Measurements from ENCODE around the gene RAPGEF1.
"Not testable (repeated sequence)": the region's sequence is repeated elsewhere in the genome, so short reads cannot be mapped to it uniquely, and the experiment has no call there.

RAPGEF1 gene

GRCh38 chr9:131683094-131683493 is 56.8 kb downstream of the RAPGEF1 start:
- DNase-seq = not testable (repeated sequence)

- DNase-seq = no peak
Measured at GRCh38 chr9:131682261-131682660, 57.6 kb downstream of the RAPGEF1 start.

- not testable (repeated sequence) for DNase-seq
Measured at GRCh38 chr9:131681826-131682225, 58.0 kb downstream of the RAPGEF1 start.

DNA sequence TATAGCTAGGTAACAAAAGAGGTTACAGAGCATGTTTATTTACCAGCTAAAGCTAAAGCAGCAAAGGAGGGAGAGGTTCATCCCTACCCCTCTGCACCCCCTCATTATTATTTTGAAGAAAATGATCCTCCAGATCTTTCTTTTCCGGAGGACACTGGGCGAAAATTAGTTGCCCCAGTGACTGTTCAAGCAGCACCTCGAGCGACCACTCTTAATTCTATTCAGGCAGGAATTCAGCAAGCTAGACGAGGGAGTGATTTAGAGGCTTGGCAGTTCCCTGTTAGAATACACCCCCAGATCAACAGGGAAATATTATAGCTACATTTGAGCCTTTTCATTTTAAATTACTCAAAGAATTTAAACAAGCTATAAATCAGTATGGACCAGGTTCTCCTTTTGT is 58.8 kb downstream of the RAPGEF1 start:
- not testable (repeated sequence) for DNase-seq

GRCh38 chr9:131679261-131680020 is 60.4 kb downstream of the RAPGEF1 start:
- no peak for DNase-seq

DNA sequence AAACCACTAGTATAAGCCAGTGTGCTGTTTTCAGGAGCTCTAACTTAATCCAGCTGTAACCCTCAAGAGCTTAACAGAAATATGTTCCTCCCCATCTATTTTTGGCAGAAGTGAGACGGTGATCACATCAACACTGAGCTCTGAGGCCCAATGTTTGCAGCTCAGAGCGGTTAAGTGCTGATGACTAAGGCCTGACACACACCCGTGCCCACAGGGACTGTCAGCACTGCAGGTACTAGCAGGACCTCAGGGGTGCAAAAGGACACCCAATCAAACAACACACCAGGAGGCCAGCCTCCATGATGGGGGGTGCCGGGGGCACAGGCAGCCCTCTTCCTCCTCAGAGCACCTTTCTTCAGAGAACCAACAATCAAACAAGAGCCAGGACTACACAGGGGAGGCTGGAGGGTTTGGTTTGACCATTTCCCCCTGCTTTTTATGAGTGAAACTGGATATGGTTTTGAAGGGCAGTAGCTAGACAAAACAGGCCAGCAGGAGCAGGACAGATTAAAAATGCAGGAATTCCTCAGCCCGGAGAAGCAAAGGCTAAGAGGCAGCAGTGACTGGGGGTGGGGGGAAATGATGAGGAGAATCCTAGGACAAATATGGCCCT is 61.3 kb downstream of the RAPGEF1 start:
- no peak for DNase-seq

- peak; percentile 47 for DNase-seq
Measured at GRCh38 chr9:131677444-131678180, 62.3 kb downstream of the RAPGEF1 start.

GRCh38 chr9:131677049-131677443 is 62.8 kb downstream of the RAPGEF1 start:
- DNase-seq = no peak

DNA sequence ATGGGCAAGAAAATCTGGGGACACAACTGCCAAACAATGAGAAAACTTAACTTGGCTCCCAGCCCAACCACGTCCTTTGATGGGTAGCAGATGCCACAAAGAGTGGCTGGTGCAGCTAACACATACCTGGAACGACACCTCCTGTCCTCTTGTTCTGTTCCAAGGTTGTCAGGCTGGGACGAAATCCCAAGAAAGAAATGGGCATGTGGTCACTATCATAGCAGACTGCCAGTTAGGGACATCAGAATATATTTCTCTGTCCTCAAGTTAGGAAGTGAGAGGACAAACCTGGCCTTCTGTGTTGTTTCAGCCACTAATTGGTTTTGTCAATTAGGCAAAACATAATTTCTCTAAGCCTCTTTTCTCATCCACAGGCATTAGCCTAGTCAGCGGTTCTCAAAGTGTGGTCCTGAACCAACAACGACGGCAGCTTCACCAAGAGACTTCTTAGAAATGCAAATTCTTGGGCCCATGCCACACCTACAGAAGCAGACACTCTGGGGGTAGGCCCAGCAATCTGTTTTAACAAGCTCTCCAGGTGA is 63.4 kb downstream of the RAPGEF1 start:
- no peak for DNase-seq

DNA sequence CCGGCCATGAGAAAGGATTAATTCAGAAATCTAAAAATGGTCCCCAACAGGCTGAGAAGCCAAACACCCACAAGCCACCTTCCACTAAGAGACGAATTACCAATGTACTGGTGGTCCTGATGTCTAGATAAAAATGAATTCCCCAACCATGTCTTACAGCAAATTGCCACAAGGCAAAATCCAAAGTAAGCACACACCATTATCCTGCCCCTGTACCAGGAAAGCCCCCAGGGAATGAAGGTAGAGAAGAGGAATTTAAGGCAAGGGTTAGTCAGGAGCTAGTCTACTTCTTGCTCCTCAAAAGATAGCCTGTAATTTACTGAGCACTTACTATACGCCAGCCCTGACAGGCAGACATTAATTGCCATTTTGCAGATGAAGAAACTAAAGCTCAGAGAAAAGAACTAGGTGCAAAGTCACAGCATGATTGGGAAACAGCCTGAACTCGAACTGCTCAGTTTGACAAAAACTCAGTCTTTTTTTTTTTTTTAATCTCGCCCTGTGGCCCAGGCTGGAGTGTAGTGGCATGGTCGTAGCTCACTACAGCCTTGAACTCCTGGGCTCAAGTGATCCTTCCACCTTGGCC is 64.3 kb downstream of the RAPGEF1 start:
- no peak for DNase-seq

DNA sequence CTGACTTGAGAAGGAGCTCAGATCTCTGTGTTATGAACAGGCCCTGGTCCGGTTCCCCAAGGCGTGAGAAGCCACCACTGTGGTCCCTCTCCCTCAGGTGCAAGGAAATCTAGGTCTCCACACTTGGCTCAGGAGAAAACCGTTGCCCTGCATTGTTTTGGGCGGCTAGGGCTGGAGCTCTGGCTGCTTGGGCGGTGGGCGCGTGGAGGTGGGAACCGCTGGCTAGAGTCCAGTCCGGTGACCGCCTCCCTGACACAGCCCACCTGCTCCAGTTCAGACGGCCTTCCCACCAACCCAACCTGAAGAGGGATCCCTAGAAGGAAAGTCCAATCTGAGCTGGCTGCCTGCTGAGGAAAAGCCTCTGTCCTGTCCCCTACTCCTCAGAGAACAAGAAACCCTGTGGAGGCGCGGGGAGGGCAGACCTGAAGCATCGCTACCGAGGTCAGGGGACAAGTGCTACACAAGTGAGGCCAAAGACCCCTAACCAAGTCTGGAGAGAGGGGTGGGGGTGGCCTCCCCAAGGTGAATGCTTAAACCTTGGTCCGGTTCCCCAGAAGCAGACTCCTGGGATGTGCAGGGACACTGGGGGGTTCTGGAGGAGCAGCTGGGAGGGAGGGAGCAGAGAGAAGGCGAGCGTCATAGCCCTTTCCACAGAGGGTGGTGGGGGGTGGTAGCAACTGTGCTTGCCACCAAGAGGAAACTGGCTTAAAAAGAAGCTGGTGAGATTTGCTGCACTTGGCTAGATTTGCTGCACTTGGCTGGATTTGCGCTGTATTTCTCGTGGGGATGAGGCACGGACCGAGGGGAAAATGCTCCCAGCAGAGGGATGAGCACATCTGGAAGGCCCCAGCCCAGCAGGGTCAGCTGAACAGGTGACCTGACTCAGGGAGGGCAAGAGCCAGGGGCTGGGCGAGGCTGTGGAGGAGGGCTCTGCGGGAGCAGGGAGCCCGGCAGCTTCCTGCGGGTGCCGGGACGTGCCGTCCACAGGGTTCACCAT is 65.2 kb downstream of the RAPGEF1 start:
- DNase-seq = no peak

- no peak for DNase-seq
Measured at GRCh38 chr9:131673531-131673930, 66.3 kb downstream of the RAPGEF1 start.

- DNase-seq = no peak
Measured at GRCh38 chr9:131673068-131673467, 66.8 kb downstream of the RAPGEF1 start.

- no peak for DNase-seq
Measured at GRCh38 chr9:131672451-131672850, 67.4 kb downstream of the RAPGEF1 start.

DNA sequence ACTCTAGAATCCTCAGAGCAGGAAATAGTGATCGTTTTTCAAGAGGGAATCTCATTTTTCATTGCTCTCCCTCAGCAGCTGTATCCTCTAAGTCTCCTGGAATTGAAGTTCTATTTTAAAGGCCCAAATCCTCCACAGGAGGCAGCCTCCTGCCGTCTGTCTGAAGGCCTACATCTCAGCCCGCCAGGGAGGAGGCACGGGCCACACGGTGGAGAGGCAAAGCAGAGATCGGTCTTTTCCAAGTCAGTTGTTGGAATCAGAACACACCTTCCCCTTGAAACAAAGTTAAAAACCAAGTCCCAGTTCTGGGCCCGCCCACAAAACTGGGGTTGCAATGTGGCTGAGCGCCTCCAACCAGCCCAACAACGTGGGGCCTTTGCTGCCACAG is 68.7 kb downstream of the RAPGEF1 start:
- no peak for DNase-seq

GRCh38 chr9:131670247-131671132 is 69.4 kb downstream of the RAPGEF1 start:
- DNase-seq = no peak

DNA sequence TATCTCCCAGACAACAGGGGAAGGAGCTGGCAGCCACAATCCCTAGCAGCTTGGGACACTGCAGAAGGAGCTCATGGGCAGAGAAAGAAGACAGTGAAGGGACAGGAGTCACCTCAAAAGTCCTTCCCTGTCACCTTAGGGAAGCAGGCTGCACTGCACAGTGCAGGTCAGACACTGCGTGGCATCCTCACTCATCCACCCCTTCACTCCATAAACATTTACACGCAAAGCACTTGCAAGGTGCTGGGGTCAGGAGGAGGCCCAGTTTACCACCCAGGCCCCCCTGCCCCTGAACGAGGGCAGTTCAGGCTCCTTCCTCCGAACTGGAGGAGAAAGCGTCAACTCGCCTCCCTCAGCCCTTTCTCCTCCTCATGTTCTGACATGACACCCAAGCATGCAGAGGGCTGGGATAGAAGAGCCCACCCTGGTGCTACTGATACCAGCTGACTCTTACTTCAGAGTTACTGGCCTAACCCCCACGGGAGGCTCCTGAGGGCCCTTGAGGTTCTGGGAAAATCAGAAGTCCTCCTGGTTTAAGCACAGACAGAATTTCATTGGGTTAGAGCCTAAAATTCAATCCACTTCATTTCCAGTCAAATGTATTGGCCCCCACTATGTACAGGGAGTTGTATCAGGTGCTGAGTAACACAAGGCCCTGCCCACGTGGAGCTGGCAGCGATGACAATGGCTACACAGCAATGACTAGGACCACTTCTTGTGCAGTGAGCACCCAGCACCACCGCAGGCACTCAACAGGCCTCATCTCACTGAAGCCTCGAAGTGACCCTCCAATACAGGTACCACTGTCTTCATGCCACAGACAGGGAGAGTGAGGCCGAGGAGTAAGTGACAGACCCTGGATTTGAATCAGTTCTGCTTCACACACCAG is 70.4 kb downstream of the RAPGEF1 start:
- no peak for DNase-seq

DNA sequence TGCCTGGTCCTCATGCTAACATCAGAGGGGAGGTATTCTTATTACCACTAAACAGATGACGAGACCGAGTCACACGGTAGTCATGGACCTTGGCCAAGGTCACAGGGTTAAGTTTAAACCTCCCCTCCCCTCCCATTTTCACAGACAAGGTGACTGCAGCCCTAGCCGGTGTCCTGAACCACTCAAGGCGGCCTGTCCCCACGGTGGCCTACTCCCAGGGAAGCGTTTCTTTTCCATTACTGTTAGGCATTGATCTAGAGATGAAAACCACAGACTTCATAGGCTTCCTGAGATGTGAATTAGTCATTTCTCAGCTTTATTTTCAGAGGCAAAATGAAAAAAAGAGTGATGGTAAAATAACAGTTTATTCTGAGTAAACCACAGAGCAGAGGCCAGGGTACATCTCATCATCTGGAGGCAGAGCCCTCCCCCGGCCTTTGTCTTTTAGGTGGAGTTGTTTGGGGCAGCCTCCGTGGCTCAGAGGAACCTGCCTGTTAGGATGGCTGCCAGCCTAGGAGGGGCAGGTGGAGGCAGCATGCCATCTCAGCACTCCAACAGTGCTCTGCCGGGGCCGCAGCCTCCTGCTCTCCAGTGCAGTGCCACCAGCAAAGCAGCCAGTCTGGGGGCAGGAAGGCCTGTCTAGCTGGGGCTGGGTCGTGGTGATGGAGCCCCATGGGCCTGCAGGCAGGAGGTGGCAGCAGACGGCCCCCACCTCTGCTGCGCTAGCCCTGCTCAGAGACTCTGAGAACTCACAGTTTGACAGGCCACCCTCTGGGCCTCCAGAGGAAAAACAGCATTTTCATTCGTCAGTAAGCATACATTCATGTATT is 71.2 kb downstream of the RAPGEF1 start:
- no peak for DNase-seq

DNA sequence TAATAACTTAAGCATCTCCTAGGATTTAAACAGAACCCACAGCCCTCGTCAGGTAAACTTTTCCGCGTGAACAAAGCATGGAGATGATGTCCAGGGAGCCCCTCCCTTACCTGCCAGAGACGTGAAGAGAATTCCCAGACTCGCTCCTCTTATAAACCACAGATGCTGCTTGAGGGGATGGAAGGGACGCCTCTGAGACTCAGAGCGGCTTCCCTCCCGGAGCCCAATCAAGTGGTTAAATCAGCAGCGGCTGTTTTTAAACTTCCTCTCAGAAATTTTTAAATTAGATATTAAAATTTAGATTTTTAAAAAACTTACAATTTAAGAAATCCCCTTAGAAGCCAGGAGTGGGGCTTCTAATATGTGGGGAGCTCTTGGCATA is 71.8 kb downstream of the RAPGEF1 start:
- no peak for DNase-seq

Data from NCI-H526 treated with DMSO at 0.1 percent for 48 hours (cell line).